SK-N-SH (cell line): ENCODE measurements around the gene AATF.

ENCODE experiments used
- CTCF ChIP-seq: fragments of 200-600 bp; sonication (generic); IDR thresholded peaks from 2 replicates; pipeline ENCODE4 v1.6.1; 2017; ENCODE audit warnings: antibody characterized with exemption, mild to moderate bottlenecking, moderate library complexity
- ELF1 ChIP-seq: IDR thresholded peaks from 2 replicates; pipeline ENCODE4 v1.4.0; 2012
- MAX ChIP-seq: IDR thresholded peaks from 2 replicates; pipeline ENCODE4 v1.4.0; 2012; ENCODE audit warnings: low read depth
- MEF2A ChIP-seq: IDR thresholded peaks from 2 replicates; pipeline ENCODE4 v1.4.0; 2012; ENCODE audit warnings: low read depth, borderline replicate concordance
- NRF1 ChIP-seq: IDR thresholded peaks from 2 replicates; pipeline ENCODE4 v1.6.1; 2012; ENCODE audit warnings: low read depth, mild to moderate bottlenecking, low read length
- POLR2AphosphoS5 ChIP-seq: IDR thresholded peaks from 2 replicates; pipeline ENCODE4 v1.6.1; 2012; ENCODE audit warnings: low read depth, low read length
- RAD21 ChIP-seq: IDR thresholded peaks from 2 replicates; pipeline ENCODE4 v1.6.1; 2012; ENCODE audit warnings: mild to moderate bottlenecking, low read length
- TEAD4 ChIP-seq: IDR thresholded peaks from 2 replicates; pipeline ENCODE4 v1.4.0; 2012; ENCODE audit warnings: mild to moderate bottlenecking, borderline replicate concordance; ENCODE audit not compliant: insufficient read depth
- YY1 ChIP-seq: IDR thresholded peaks from 2 replicates; pipeline ENCODE4 v1.4.0; 2012; ENCODE audit warnings: low read depth, mild to moderate bottlenecking

- TF ChIP-seq CTCF = no peak
- TF ChIP-seq POLR2AphosphoS5 = no peak
- no peak for TF ChIP-seq TEAD4
- TF ChIP-seq MEF2A = no peak
- no peak for TF ChIP-seq YY1
- TF ChIP-seq RAD21 = no peak
- no peak for TF ChIP-seq ELF1
- TF ChIP-seq MAX = no peak
- TF ChIP-seq NRF1 = no peak
These were observed 141.2 kb downstream of the AATF start for GRCh38 chr17:37089956-37090355.
